NCI-H345 treated with DMSO at 0.1 percent for 48 hours (cell line): Measurements from ENCODE around the gene KRTAP16-1.
"Not testable (repeated sequence)": the region's sequence is repeated elsewhere in the genome, so short reads cannot be mapped to it uniquely, and the experiment has no call there.

Experiments used
- DNase-seq: peaks from one replicate; lab custom pipeline; 2025; ENCODE audit not compliant: unreplicated experiment; lab: John Stamatoyannopoulos, UW

The KRTAP16-1 gene, protein sequence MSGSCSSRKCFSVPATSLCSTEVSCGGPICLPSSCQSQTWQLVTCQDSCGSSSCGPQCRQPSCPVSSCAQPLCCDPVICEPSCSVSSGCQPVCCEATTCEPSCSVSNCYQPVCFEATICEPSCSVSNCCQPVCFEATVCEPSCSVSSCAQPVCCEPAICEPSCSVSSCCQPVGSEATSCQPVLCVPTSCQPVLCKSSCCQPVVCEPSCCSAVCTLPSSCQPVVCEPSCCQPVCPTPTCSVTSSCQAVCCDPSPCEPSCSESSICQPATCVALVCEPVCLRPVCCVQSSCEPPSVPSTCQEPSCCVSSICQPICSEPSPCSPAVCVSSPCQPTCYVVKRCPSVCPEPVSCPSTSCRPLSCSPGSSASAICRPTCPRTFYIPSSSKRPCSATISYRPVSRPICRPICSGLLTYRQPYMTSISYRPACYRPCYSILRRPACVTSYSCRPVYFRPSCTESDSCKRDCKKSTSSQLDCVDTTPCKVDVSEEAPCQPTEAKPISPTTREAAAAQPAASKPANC

GRCh38 chr17:41308918-41309359, at the start of gene KRTAP16-1:
Gene KRTAP16-1 (minus strand): TSS chr17:41309309. CDS start chr17:41309253, 56 bp downstream.
- DNase-seq = no peak

DNA sequence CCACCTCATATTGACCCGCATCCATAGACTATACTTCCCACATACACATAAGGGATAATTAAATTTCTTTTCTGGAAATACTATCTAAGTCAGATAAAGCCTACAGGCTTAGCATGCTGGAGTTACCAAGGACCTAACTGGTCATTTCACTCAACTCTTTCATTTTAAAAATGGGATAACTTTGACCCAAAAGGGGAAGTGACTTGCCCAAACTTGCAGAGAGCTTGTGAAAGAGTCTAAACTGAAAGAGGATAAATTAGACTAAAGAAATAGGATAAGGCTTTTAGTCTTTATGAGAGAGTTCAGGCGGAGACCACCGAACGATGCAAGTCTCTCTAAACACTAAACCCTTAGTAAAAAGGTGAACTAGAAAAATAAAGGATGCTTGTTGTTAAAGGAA, 45.4 kb upstream of the KRTAP16-1 start:
- DNase-seq = no peak

DNA sequence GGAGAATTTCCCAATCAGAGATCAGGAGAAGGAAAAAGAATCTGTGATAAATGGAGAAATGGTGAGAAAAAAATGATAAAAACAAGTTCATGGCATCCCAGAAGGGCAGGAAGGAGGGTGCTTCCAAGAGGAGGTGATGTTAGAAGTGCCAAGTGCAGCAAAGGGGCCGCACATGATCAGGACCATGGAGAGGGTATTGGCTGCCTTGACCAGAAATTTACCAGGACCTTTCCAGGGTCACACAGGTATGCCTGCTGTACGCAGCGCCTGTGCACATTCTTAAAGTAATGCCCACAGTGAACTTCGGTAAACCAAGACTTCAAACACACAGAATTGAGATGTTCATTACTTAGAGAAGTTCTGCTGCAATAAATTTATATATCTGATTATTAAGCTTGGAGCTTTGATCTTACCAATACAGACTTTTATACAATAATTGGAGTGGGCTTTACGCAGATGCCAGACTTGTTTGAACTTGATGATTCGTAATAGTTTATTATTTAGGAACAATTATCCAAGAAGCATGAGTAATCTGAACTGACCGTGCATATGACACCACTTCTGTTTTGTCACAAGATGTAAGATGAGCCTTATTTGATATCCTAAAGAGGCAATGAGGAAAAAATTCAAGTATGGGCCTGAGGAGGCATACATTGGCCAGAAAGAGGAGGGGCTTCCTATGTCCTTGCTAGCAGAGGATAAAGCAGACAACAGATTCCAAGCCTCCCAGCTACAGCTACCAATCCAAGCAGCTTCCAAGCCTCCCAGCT, 43.7 kb upstream of the KRTAP16-1 start:
- no peak for DNase-seq

GRCh38 chr17:41351177-41351576, 42.1 kb upstream of the KRTAP16-1 start:
- DNase-seq = no peak

- DNase-seq = not testable (repeated sequence)
These were observed 41.3 kb upstream of the KRTAP16-1 start, which contains the start of gene KRT33A for GRCh38 chr17:41350381-41350878. Gene KRT33A (minus strand): TSS chr17:41350828. CDS start chr17:41350767, 61 bp downstream.

DNA sequence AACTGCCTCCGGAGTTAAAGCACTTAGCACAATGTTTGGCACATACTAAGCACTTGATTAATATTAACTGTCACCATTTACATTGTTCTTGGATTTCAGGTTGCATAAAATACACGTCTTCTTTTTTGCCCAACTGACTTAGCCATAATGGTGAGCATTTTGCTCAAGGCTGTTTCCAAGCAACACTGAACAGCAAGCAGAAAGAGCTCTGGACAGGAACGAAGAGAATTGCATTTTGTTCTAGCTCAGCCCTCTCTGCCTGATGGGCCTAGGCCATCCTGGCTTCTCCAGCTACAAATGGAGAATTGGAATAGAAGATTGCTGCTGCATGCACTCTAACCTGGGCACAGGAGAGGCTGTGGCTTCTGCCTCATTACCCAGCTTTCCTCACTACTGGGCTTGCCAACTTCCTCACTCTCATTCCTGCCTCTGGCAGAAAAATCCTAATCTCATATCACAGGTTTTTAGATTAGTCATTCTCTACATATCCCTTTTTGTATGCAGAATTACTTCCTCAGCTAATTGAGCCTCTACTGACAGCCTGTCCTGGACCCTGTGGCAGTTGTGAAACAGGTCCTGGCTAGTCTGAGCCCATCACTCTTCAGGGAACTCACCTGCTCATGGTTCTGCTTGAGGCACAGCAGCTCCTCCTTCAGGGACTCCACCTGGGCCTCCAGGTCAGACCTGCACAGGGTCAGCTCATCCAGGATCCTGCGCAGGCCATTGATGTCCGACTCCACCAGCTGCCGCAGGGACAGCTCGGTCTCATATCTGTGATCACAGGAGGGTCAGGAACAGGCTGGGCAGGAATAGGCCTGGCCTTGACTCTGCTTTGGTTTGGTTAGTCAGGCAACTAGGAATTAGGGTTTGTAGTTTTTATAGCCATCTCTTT, 39.0 kb upstream of the KRTAP16-1 start:
- DNase-seq = no peak

DNA sequence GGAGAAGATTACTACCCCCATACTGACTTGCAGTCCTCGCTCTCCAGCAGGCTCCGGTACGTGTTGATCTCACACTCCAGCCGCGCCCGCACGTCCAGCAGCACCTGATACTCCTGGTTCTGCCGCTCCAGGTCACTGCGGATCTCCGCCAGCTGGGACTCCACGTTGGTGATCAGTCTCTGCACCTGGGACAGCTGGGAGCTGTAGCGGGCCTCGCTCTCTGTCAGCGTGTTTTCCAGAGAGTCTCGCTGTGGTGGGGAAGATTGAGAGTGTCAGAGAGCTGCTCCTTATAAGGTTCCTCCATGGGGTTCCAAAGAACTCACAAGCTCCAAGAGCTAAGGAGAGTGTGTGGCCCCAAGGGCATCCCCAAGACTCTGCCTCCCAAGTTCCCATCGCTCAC, 37.3 kb upstream of the KRTAP16-1 start:
- DNase-seq = not testable (repeated sequence)

DNA sequence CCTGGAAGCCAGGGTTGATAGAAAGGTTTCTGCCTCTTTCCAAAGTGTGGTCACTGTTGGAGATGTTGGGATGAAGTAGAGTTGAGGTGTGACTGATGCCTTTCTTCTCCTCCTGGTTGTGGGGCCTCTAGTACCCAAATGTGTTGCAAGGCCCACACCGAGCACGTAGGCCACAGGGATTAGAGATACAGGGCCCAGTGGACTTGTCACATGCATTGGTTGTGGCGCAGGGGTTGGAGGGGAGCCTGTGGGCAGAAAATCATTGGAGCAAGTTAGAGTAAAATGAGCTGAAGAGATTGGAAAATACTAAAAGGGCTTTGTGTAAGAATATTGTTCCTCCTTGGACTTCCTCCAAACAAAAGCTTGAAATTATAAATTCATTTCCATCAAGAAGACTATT, 36.9 kb upstream of the KRTAP16-1 start:
- no peak for DNase-seq

DNA sequence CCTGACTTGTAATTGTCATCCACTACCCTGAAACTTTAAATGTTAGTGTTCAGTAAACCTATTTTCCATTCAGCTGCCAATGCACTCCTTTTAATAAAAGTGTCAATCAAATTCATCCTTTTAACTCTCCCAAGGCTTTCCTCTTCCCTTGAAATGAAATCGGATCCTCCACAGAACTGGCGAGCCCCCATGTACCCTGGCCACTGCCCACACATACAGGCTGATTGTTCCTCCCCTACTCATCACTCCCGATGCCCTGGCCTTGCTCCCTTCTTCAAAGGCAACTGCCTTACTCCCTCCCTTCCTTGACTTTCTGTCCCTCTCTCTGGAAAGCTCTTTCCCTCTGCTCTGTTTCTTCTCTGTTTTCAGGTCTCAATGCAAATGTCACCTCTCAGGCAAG, 33.9 kb upstream of the KRTAP16-1 start:
- DNase-seq = no peak

- DNase-seq = no peak
These were observed 32.1 kb upstream of the KRTAP16-1 start for GRCh38 chr17:41340934-41341861.

DNA sequence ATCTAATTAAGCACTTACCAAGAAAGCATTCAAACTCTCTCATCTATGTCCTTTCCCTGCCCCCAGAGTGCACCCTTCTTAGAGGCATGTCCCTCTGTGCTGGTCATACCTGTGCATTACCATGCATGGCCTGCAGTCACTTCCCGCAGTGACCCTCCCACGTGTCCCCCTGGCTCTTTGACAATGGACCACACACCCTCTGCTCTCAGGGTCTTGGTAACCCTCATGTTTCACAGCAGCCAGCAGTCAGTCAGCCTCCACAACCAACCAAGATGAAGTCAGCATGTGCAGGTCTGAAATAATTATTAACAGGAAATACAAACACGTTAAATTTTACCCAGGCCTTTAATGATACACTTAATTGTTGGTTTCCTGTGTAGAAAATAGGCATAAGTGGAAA, 31.4 kb upstream of the KRTAP16-1 start:
- no peak for DNase-seq

DNA sequence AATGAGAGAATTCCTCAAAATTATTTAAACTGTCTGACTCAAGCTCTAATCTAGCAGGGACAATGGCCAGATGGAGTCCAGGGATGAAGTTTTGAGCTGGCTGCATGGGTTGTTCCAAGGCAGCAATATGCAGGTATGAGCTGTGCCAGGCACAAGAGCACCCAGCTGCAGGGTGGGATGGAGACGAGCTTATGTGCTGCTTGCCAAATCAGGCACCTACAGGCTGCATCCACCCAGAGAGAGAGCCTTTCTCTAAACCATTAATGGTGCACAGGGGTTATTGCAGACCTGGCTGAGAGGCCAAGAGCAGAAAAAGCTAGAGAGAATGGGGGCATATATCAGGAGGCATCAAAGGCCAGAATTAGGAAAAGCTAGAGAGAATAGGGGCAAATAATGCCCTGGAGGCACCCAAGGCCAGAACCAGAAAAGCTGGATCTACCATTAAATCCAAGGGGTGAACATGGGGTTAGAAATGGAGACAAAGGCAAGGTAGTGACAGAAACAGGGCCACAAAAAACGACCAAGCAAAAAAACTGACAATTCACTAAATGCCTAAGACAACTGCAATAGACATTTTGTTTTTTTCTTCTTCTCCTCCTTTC, 30.6 kb upstream of the KRTAP16-1 start:
- DNase-seq = no peak

- DNase-seq = no peak
These were observed 29.9 kb upstream of the KRTAP16-1 start for GRCh38 chr17:41338961-41339485.

DNA sequence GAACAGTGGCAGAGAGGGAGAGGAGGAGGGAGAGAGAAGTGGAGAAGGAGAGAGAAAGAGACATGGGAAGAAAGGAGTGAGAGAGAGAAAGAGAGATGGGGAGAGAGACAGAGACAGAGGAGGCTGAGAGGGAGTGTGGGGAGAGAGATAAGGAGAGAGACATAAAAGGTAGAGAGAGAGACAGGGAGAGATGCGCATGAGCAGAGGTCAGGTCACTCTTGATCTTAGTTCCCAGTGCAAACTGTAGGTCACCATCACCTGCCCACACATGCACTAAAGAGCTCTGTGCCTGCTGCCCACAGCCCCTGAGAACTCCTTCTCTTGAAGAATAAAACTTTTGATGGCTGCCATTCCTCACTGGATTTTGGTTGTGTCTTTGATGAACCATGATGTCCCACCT, 26.6 kb upstream of the KRTAP16-1 start:
- no peak for DNase-seq

GRCh38 chr17:41334385-41335305, 25.5 kb upstream of the KRTAP16-1 start:
- DNase-seq = no peak

- DNase-seq = no peak
These were observed 24.7 kb upstream of the KRTAP16-1 start for GRCh38 chr17:41333836-41334235.

GRCh38 chr17:41333098-41333497, 24.0 kb upstream of the KRTAP16-1 start:
- DNase-seq = no peak

DNA sequence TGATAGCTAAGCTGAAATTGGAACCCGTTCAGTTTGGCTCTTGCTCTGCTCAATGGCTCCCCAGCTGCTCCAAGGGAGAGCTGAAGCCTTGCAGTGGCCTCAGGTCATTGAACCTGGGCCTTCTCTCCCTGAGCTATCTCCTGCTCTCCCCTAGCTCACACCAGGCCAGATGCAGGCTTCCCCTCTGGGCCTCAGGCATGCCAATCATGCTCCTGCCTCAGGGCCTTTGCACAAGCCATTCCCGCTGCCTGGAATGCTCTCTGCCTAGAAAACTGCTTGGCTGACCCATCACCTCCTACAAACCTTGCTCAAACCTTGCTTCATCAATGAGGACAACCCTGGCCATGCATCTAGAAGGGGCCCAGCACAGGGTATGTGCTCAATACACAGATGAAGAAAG, 23.1 kb upstream of the KRTAP16-1 start:
- DNase-seq = no peak
